ENCODE results near the gene ZXDC.

ZXDC gene

GRCh38 chr3:126511291-126511690 is 35.6 kb upstream of the ZXDC start:
- no peak for DNase-seq

- no peak for DNase-seq
Observed at GRCh38 chr3:126510308-126510910, 34.7 kb upstream of the ZXDC start.

GRCh38 chr3:126509597-126510307 is 34.1 kb upstream of the ZXDC start:
- no peak for DNase-seq

- DNase-seq = no peak
Observed at GRCh38 chr3:126508564-126508964, 32.9 kb upstream of the ZXDC start.

GRCh38 chr3:126507886-126508285 is 32.2 kb upstream of the ZXDC start:
- DNase-seq = no peak

GRCh38 chr3:126503701-126504100 is 28.0 kb upstream of the ZXDC start:
- DNase-seq = no peak

- no peak for DNase-seq
Observed at GRCh38 chr3:126502656-126503055, 27.0 kb upstream of the ZXDC start.

GRCh38 chr3:126501736-126502135 is 26.0 kb upstream of the ZXDC start:
- no peak for DNase-seq

GRCh38 chr3:126501054-126501453 is 25.4 kb upstream of the ZXDC start:
- no peak for DNase-seq

GRCh38 chr3:126500016-126500415 is 24.3 kb upstream of the ZXDC start:
- DNase-seq = no peak

- DNase-seq = no peak
Observed at GRCh38 chr3:126499401-126499800, 23.7 kb upstream of the ZXDC start.

- DNase-seq = peak; percentile 5
Observed at GRCh38 chr3:126498929-126499328, 23.2 kb upstream of the ZXDC start.

- DNase-seq = no peak
Observed at GRCh38 chr3:126498461-126498860, 22.8 kb upstream of the ZXDC start.

- DNase-seq = no peak
Observed at GRCh38 chr3:126497956-126498355, 22.3 kb upstream of the ZXDC start.

GRCh38 chr3:126496894-126497850 is 21.5 kb upstream of the ZXDC start:
- DNase-seq = no peak

- DNase-seq = no peak
Observed at GRCh38 chr3:126495786-126496185, 20.1 kb upstream of the ZXDC start.

- DNase-seq = no peak
Observed at GRCh38 chr3:126494970-126495230, 19.2 kb upstream of the ZXDC start.

- DNase-seq = no peak
Observed at GRCh38 chr3:126494204-126494969, 18.7 kb upstream of the ZXDC start.

- DNase-seq = no peak
Observed at GRCh38 chr3:126493739-126494138, 18.0 kb upstream of the ZXDC start.

GRCh38 chr3:126493051-126493450 is 17.4 kb upstream of the ZXDC start:
- no peak for DNase-seq

GRCh38 chr3:126491221-126492013 is 15.7 kb upstream of the ZXDC start:
- no peak for DNase-seq

GRCh38 chr3:126490619-126491018 is 14.9 kb upstream of the ZXDC start:
- peak; percentile 4 for DNase-seq

Data from DMS53 (cell line).